H1 (cell line): Measurements from ENCODE around the gene XIRP1. TPM values are rescaled to one million over a fixed set of nuclear protein-coding genes. Genes with fewer than 3 reads are reported as not detected.
A peak's percentile ranks its signal among the peaks of the same experiment; 100 is the strongest.

Source experiments
- CTCF ChIA-PET: fragments of 300-600 bp; sonication (Branson Sonifier 250); formaldehyde crosslinking; loops from one replicate; lab custom pipeline; 2021; ENCODE audit not compliant: partially characterized antibody; lab: Charles Lee
- POLR2A ChIA-PET: fragments of 300-600 bp; sonication (Branson Sonifier 250); formaldehyde crosslinking; loops from one replicate; lab custom pipeline; 2021; ENCODE audit warnings: inconsistent platforms; ENCODE audit not compliant: partially characterized antibody; lab: Charles Lee
- DNase-seq, 2 experiments: peaks; one replicate each; pipeline versions ENCODE4 v3.0.0 to v3.0.0-alpha.2; 2010 to 2022; ENCODE audit warnings: low spot score in 2 of 2, low read depth in 1 of 2, mixed read lengths in 1 of 2
- FAIRE-seq: peaks from 2 replicates; lab custom pipeline; 2011; peaks lifted over from hg19 to GRCh38; lab: Jason Lieb, UNC
- H2AFZ ChIP-seq: 2 replicates; pipeline ENCODE4 v1.8.1; 2012; ENCODE audit warnings: low read length, inconsistent platforms
- H2AK5ac ChIP-seq: 2 replicates; pipeline ENCODE4 v1.6.1; 2013; ENCODE audit warnings: low read depth, low read length
- H2BK120ac ChIP-seq: replicated peaks from 2 replicates; pipeline ENCODE3; 2013; ENCODE audit warnings: low read depth, low read length, inconsistent platforms
- H2BK12ac ChIP-seq: 2 replicates; pipeline ENCODE4 v1.6.1; 2013; ENCODE audit warnings: low read depth, low read length
- H2BK15ac ChIP-seq: 2 replicates; pipeline ENCODE4 v1.6.1; 2013; ENCODE audit warnings: low read length
- H2BK20ac ChIP-seq: 2 replicates; pipeline ENCODE4 v1.6.1; 2013; ENCODE audit warnings: low read length
- H2BK5ac ChIP-seq: 2 replicates; pipeline ENCODE4 v1.6.1; 2013; ENCODE audit warnings: low read depth, low read length
- H3K14ac ChIP-seq: 2 replicates; pipeline ENCODE4 v1.6.1; 2013; ENCODE audit warnings: inconsistent platforms; ENCODE audit not compliant: insufficient read length
- H3K18ac ChIP-seq: 2 replicates; pipeline ENCODE4 v1.6.1; 2013; ENCODE audit warnings: low read length; ENCODE audit errors: extremely low read depth
- H3K23ac ChIP-seq: 2 replicates; pipeline ENCODE4 v1.6.1; 2013; ENCODE audit warnings: inconsistent platforms; ENCODE audit not compliant: insufficient read length
- H3K23me2 ChIP-seq: 2 replicates; pipeline ENCODE4 v1.6.1; 2013; ENCODE audit warnings: low read depth, low read length
- H3K27ac ChIP-seq: 2 replicates; pipeline ENCODE4 v1.6.1; 2011; ENCODE audit warnings: low read depth, low read length, inconsistent platforms
- H3K27me3 ChIP-seq, 4 experiments: replicated peaks in 1 of 4; 1 replicate in 1 of 4; 2 replicates in 3 of 4; pipeline versions ENCODE4 v1.6.1 to v1.8.1; 2011 to 2013; ENCODE audit warnings: low read length in 3 of 4, mild to moderate bottlenecking in 3 of 4, inconsistent platforms in 2 of 4, mixed read lengths in 2 of 4, moderate library complexity in 1 of 4; ENCODE audit not compliant: control insufficient read depth in 3 of 4, insufficient read depth in 3 of 4; ENCODE audit errors: extremely low read depth in 1 of 4
- H3K36me3 ChIP-seq, 4 experiments: 2 replicates each; pipeline versions ENCODE4 v1.6.1 to v1.8.1; 2011 to 2013; ENCODE audit warnings: mild to moderate bottlenecking in 4 of 4, low read length in 3 of 4, moderate library complexity in 2 of 4, control low read depth in 1 of 4, inconsistent platforms in 1 of 4; ENCODE audit not compliant: insufficient read depth in 4 of 4, control insufficient read depth in 2 of 4
- H3K4ac ChIP-seq: replicated peaks from 2 replicates; pipeline ENCODE3; 2013; ENCODE audit warnings: low read length, low read depth, mixed read lengths, inconsistent platforms; ENCODE audit not compliant: insufficient read length
- H3K4me1 ChIP-seq, 4 experiments: replicated peaks in 1 of 4; 1 replicate in 1 of 4; 2 replicates in 3 of 4; pipeline versions ENCODE4 v1.6.1 to v1.8.1; 2011 to 2013; ENCODE audit warnings: low read length in 3 of 4, inconsistent platforms in 2 of 4, mixed read lengths in 1 of 4; ENCODE audit not compliant: insufficient read depth in 4 of 4, control insufficient read depth in 3 of 4
- H3K4me2 ChIP-seq, 2 experiments: 2 replicates each; pipeline versions ENCODE4 v1.6.1 to v1.8.1; 2011 to 2013; ENCODE audit warnings: low read depth in 2 of 2, low read length in 2 of 2, control low read depth in 1 of 2, inconsistent platforms in 1 of 2, mild to moderate bottlenecking in 1 of 2; ENCODE audit not compliant: insufficient read depth in 1 of 2
- H3K4me3 ChIP-seq, 4 experiments: fragments of 200-600, 300-600 bp in 1 of 4; sonication (generic), shearing (Covaris generic), sonication (Bioruptor Twin) in 1 of 4; 2 replicates each; pipeline versions ENCODE4 v1.5.1 to v1.8.1; 2011 to 2016; ENCODE audit warnings: low read length in 4 of 4, low read depth in 3 of 4, control low read depth in 2 of 4, inconsistent platforms in 2 of 4, mild to moderate bottlenecking in 2 of 4, mixed read lengths in 1 of 4, moderate library complexity in 1 of 4; ENCODE audit not compliant: insufficient read depth in 2 of 4; ENCODE audit errors: extremely low read depth in 1 of 4
- H3K56ac ChIP-seq: replicated peaks from 2 replicates; pipeline ENCODE3; 2013; ENCODE audit warnings: low read depth, mild to moderate bottlenecking, mixed read lengths, low read length, inconsistent platforms; ENCODE audit not compliant: insufficient read length
- H3K79me1 ChIP-seq: 2 replicates; pipeline ENCODE4 v1.6.1; 2013; ENCODE audit warnings: low read depth, low read length, control low read depth
- H3K79me2 ChIP-seq, 2 experiments: 2 replicates each; pipeline versions ENCODE4 v1.6.1 to v1.8.1; 2012 to 2013; ENCODE audit warnings: low read length in 2 of 2, mild to moderate bottlenecking in 2 of 2, inconsistent platforms in 1 of 2; ENCODE audit not compliant: insufficient read depth in 2 of 2, control insufficient read depth in 1 of 2
- H3K9ac ChIP-seq, 4 experiments: replicated peaks in 1 of 4; 1 replicate in 1 of 4; 2 replicates in 3 of 4; pipeline versions ENCODE4 v1.6.1 to v1.8.1; 2011 to 2013; ENCODE audit warnings: low read depth in 3 of 4, low read length in 3 of 4, control low read depth in 2 of 4, mild to moderate bottlenecking in 2 of 4, moderate library complexity in 2 of 4, inconsistent platforms in 1 of 4; ENCODE audit errors: extremely low read depth in 1 of 4
- H3K9me3 ChIP-seq, 2 experiments: 2 replicates each; pipeline versions ENCODE4 v1.6.1 to v1.8.1; 2012 to 2013; ENCODE audit warnings: mild to moderate bottlenecking in 2 of 2, moderate library complexity in 2 of 2, control low read depth in 1 of 2, inconsistent platforms in 1 of 2, low read depth in 1 of 2, low read length in 1 of 2, mixed read lengths in 1 of 2; ENCODE audit not compliant: insufficient read depth in 2 of 2
- H4K20me1 ChIP-seq, 2 experiments: replicated peaks in 1 of 2; 2 replicates each; pipeline versions ENCODE3 to v1.8.1; 2011 to 2013; ENCODE audit warnings: inconsistent platforms in 2 of 2, low read length in 2 of 2, mild to moderate bottlenecking in 1 of 2; ENCODE audit not compliant: insufficient read depth in 2 of 2, control insufficient read depth in 1 of 2
- H4K5ac ChIP-seq: 2 replicates; pipeline ENCODE4 v1.6.1; 2013; ENCODE audit warnings: low read length, low read depth, mixed read lengths, inconsistent platforms; ENCODE audit not compliant: insufficient read length
- H4K8ac ChIP-seq: 2 replicates; pipeline ENCODE4 v1.8.0; 2013; ENCODE audit warnings: mild to moderate bottlenecking, moderate library complexity, low read length, inconsistent platforms; ENCODE audit not compliant: insufficient read depth; ENCODE audit errors: extremely low read depth
- H4K91ac ChIP-seq: replicated peaks from 2 replicates; pipeline ENCODE3; 2013; ENCODE audit warnings: low read length, mixed read lengths, inconsistent platforms; ENCODE audit not compliant: insufficient read length
- ASH2L ChIP-seq: fragments of 200-600, 300-600 bp; sonication (generic); IDR thresholded peaks from one replicate; pipeline ENCODE4 v1.7.1; 2017; ENCODE audit warnings: low read length
- FOSL1 ChIP-seq: IDR thresholded peaks from 2 replicates; pipeline ENCODE4 v1.6.1; 2011; ENCODE audit warnings: mild to moderate bottlenecking, low read depth, low read length, moderate library complexity; ENCODE audit not compliant: insufficient read depth
- GTF2F1 ChIP-seq: IDR thresholded peaks from 2 replicates; pipeline ENCODE4 v1.6.1; 2012; ENCODE audit warnings: low read depth, low read length, improper control_type of control experiment, borderline replicate concordance
- JUN ChIP-seq: IDR thresholded peaks from 2 replicates; pipeline ENCODE4 v1.6.1; 2011; ENCODE audit warnings: low read depth, mild to moderate bottlenecking, improper control_type of control experiment, low read length
- KDM5A ChIP-seq: fragments of 200-600 bp; IDR thresholded peaks from 2 replicates; pipeline ENCODE4 v1.7.1; 2012; ENCODE audit warnings: mild to moderate bottlenecking, low read length, inconsistent platforms, mixed read lengths
- NANOG ChIP-seq: IDR thresholded peaks from 2 replicates; pipeline ENCODE4 v1.6.1; 2011; ENCODE audit warnings: low read length, low read depth, mild to moderate bottlenecking, inconsistent platforms; ENCODE audit not compliant: insufficient read depth, poor library complexity, severe bottlenecking
- PHF8 ChIP-seq: fragments of 200-600 bp; sonication (generic); conservative IDR thresholded peaks from 2 replicates; pipeline ENCODE4 v1.7.1; 2012; ENCODE audit warnings: low read depth, mild to moderate bottlenecking, inconsistent platforms, low read length, moderate library complexity
- POLR2A ChIP-seq, 2 experiments: IDR thresholded peaks; 1 replicate in 1 of 2; 2 replicates in 1 of 2; pipeline ENCODE4 v1.6.1; 2011; ENCODE audit warnings: low read depth in 2 of 2, low read length in 2 of 2, mild to moderate bottlenecking in 2 of 2; ENCODE audit errors: control extremely low read depth in 1 of 2
- POLR2AphosphoS5 ChIP-seq: IDR thresholded peaks from 2 replicates; pipeline ENCODE4 v1.6.1; 2011; ENCODE audit warnings: low read depth, low read length
- RAD21 ChIP-seq, 2 experiments: IDR thresholded peaks in 1 of 2; conservative IDR thresholded peaks in 1 of 2; 2 replicates each; pipeline ENCODE4 v1.6.1; 2011; ENCODE audit warnings: low read depth in 2 of 2, low read length in 2 of 2, improper control_type of control experiment in 1 of 2, inconsistent platforms in 1 of 2, mild to moderate bottlenecking in 1 of 2, moderate library complexity in 1 of 2
- RXRA ChIP-seq: IDR thresholded peaks from 2 replicates; pipeline ENCODE4 v1.6.1; 2011; ENCODE audit warnings: low read depth, mild to moderate bottlenecking, low read length, moderate library complexity; ENCODE audit not compliant: insufficient read depth
- SIX5 ChIP-seq: IDR thresholded peaks from 2 replicates; pipeline ENCODE4 v1.6.1; 2011; ENCODE audit warnings: mild to moderate bottlenecking, low read depth, low read length
- SP1 ChIP-seq: IDR thresholded peaks from 2 replicates; pipeline ENCODE4 v1.6.1; 2011; ENCODE audit warnings: low read depth, low read length
- YY1 ChIP-seq: IDR thresholded peaks from 2 replicates; pipeline ENCODE4 v1.6.1; 2011; ENCODE audit warnings: low read depth, mild to moderate bottlenecking, low read length
- WGBS, 2 experiments: shearing (Covaris generic) in 1 of 2; methylation state at CpG; one replicate each; pipeline versions ENCODE4 v1.1.6 to v1.1.7; 2013 to 2015; ENCODE audit warnings: low lambda C conversion rate in 2 of 2, mixed read lengths in 2 of 2, inconsistent platforms in 1 of 2, low coverage in 1 of 2, missing lambda C conversion rate in 1 of 2; ENCODE audit not compliant: insufficient replicate concordance in 2 of 2, insufficient coverage in 1 of 2, insufficient read length in 1 of 2; ENCODE audit errors: extremely low coverage in 1 of 2, missing lambda C conversion rate in 1 of 2; 5-methylcytosine and 5-hydroxymethylcytosine counted together
- polyA plus RNA-seq, 7 experiments: library from polyadenylated mRNA; depleted of rRNA in 3 of 7; stranded (reverse) in 5 of 7; unstranded in 2 of 7; fragments of >200 nt in 5 of 7; fragments of 200-250 nt in 2 of 7; gene quantifications; 1 replicate in 5 of 7; 2 replicates in 1 of 7; 4 replicates in 1 of 7; pipeline versions ENCODE4 v1.2.1 to v1.2.3, GENCODE V29; 2011 to 2013; ENCODE audit warnings: missing spikeins in 2 of 7, mixed read lengths in 2 of 7
- total RNA-seq: library from RNA; stranded (reverse); fragmentation: NEBNext Ultra II Directional; extraction: Animal tissue kit (Norgen Biotek cat#: 25700); gene quantifications from 2 replicates; pipeline ENCODE4 v1.2.1, GENCODE V29; 2021

The XIRP1 gene
- total and polyA plus RNA-seq, 2 of the 8 experiments (the other 6 are each of a cell fraction or from before 2014, with no cell fraction given): not detected

- DNase-seq (no peak), FAIRE-seq (no peak)
- no peak overlapping the region for H4K8ac ChIP-seq
- H2BK5ac ChIP-seq: no peak overlapping the region
- no peak overlapping the region for H4K91ac ChIP-seq
- H2BK15ac ChIP-seq: no peak overlapping the region
- H3K36me3 ChIP-seq: no peaks in the 10 kb centered on the region
- no peaks in the 10 kb centered on the region for H3K79me1 ChIP-seq
- H3K27me3 ChIP-seq: no peaks in the 10 kb centered on the region
- no peak overlapping the region for H3K27ac ChIP-seq
- no peak overlapping the region for H2AK5ac ChIP-seq
- no peaks in the 10 kb centered on the region for H3K23me2 ChIP-seq
- H3K14ac ChIP-seq: no peak overlapping the region
- H3K4me2 ChIP-seq: no peak overlapping the region
- H3K4me1 ChIP-seq: peaks cover 0 to 11% (median 4%) of the 10 kb centered on the region in 4 experiments; a peak in 4 of 7 replicates
- H3K56ac ChIP-seq: no peak overlapping the region
- H2BK20ac ChIP-seq: no peak overlapping the region
- H4K5ac ChIP-seq: no peak overlapping the region
- peak overlapping the region; percentile 11; the same call in 1 of the 2 replicates for H2BK12ac ChIP-seq
- ChIA-PET CTCF (interaction anchor here (0.6 to 6.2 kb wide), 12 partner anchors 10 to 1367 kb away, joined by 3 to 42 read pairs (median 3); partner anchors contain the start of gene CX3CR1), POLR2A (interaction anchor here (0.6 to 1.9 kb wide), 3 partner anchors 9 to 246 kb away, joined by 3 to 8 read pairs (median 5); no protein-coding TSS in a partner anchor)
- no peaks in the 10 kb centered on the region for H4K20me1 ChIP-seq
- no peak overlapping the region for H3K4me3 ChIP-seq
- no peak overlapping the region for H2BK120ac ChIP-seq
- H3K18ac ChIP-seq: no peak overlapping the region
- H3K79me2 ChIP-seq: no peaks in the 10 kb centered on the region
- no peak overlapping the region for H3K23ac ChIP-seq
- no peak overlapping the region for H2AFZ ChIP-seq
- H3K9ac ChIP-seq: no peak overlapping the region
- peaks cover 0 to 2% of the 10 kb centered on the region in 2 experiments; a peak in 1 of 4 replicates for H3K9me3 ChIP-seq
- H3K4ac ChIP-seq: no peak overlapping the region
- WGBS, 2 experiments: 88% methylated on average over 3 of the region's 3 CpGs; no CpG with 5 or more reads in 1 of the 2 experiments
- TF ChIP-seq RAD21 (IDR thresholded peaks at IDR 0.05 in 1 of 2, conservative IDR thresholded peaks at IDR 0.05 in 1 of 2; ENCODE audit: low read depth in 2 of 2, low read length in 2 of 2) (peak in 1 of 2 experiments; percentile 17; a peak in 1 of 4 replicates), SIX5 (no peak), ASH2L (no peak), PHF8 (no peak), RXRA (no peak), POLR2A (IDR thresholded peaks at IDR 0.05; ENCODE audit: control extremely low read depth in 1 of 2, low read depth in 2 of 2, low read length in 2 of 2) (no peak), FOSL1 (no peak), KDM5A (no peak), POLR2AphosphoS5 (no peak), JUN (no peak), NANOG (no peak), GTF2F1 (no peak), SP1 (no peak), YY1 (0 out of 2 replicates have a peak, but pooled peaks have one; percentile 18)
Observed at GRCh38 chr3:39166134-39166710, 26.2 kb downstream of the XIRP1 start.
